GM23338 (cell line): ENCODE results near the gene CYSRT1. TPM values are rescaled to one million over a fixed set of nuclear protein-coding genes. Genes with fewer than 3 reads are reported as not detected.
A peak's percentile ranks its signal among the peaks of the same experiment; 100 is the strongest.

Experiments used
- ATAC-seq: fragments of 200-7000 bp; cut with Tn5 transposase; 3 replicates; pipeline ENCODE4 v1.9.1; 2020
- DNase-seq: peaks from one replicate; pipeline ENCODE4 v3.0.0-alpha.2; 2015; ENCODE audit warnings: low spot score
- H2AFZ ChIP-seq: fragments of 200-600 bp; sonication (generic); 2 replicates; pipeline ENCODE4 v1.8.0; 2016; ENCODE audit warnings: antibody characterized with exemption, mild to moderate bottlenecking, moderate library complexity
- H3F3A ChIP-seq: fragments of 200-600 bp; sonication (generic); replicated peaks from 2 replicates; pipeline ENCODE4 v1.8.0; 2017; ENCODE audit warnings: antibody characterized with exemption, mixed run types, low read depth
- H3K27ac ChIP-seq: fragments of 200-600 bp; sonication (generic); 2 replicates; pipeline ENCODE4 v1.6.1; 2016; ENCODE audit warnings: low read depth
- H3K27me3 ChIP-seq: fragments of 200-600 bp; sonication (generic); 2 replicates; pipeline ENCODE4 v1.8.0; 2016; ENCODE audit warnings: mild to moderate bottlenecking, mixed run types, moderate library complexity; ENCODE audit not compliant: insufficient read depth
- H3K36me3 ChIP-seq: fragments of 200-600 bp; sonication (generic); 2 replicates; pipeline ENCODE4 v1.8.0; 2016; ENCODE audit warnings: mild to moderate bottlenecking; ENCODE audit not compliant: insufficient read depth
- H3K4me1 ChIP-seq: fragments of 200-600 bp; sonication (generic); 2 replicates; pipeline ENCODE4 v1.8.0; 2016; ENCODE audit warnings: mild to moderate bottlenecking, moderate library complexity; ENCODE audit not compliant: insufficient read depth
- H3K4me2 ChIP-seq: fragments of 200-600 bp; sonication (generic); 2 replicates; pipeline ENCODE4 v1.7.1; 2017; ENCODE audit warnings: mixed run types
- H3K4me3 ChIP-seq: fragments of 200-600 bp; sonication (generic); 2 replicates; pipeline ENCODE4 v1.6.1; 2016; ENCODE audit warnings: mixed run types
- H3K79me2 ChIP-seq: fragments of 200-600 bp; sonication (generic); replicated peaks from 2 replicates; pipeline ENCODE4 v1.8.0; 2017; ENCODE audit warnings: mild to moderate bottlenecking; ENCODE audit not compliant: insufficient read depth
- H3K9me2 ChIP-seq: fragments of 200-600 bp; sonication (generic); 2 replicates; pipeline ENCODE4 v1.8.0; 2017; ENCODE audit not compliant: insufficient read depth
- H4K20me1 ChIP-seq: fragments of 200-600 bp; sonication (generic); replicated peaks from 2 replicates; pipeline ENCODE4 v1.8.0; 2017; ENCODE audit warnings: mild to moderate bottlenecking; ENCODE audit not compliant: insufficient read depth
- H3K27ac Mint-ChIP-seq: 2 replicates; pipeline ENCODE4 v1.8.0; 2020; ENCODE audit warnings: inconsistent platforms, mild to moderate bottlenecking, moderate library complexity, mixed read lengths
- H3K27me3 Mint-ChIP-seq: 3 replicates; pipeline ENCODE4 v1.8.0; 2022; ENCODE audit warnings: low read depth, mild to moderate bottlenecking, moderate library complexity, mixed read lengths, inconsistent platforms; ENCODE audit not compliant: insufficient read depth, poor library complexity
- H3K36me3 Mint-ChIP-seq: 3 replicates; pipeline ENCODE4 v1.8.0; 2021; ENCODE audit warnings: low read depth, mild to moderate bottlenecking, inconsistent platforms, moderate library complexity, mixed read lengths
- H3K4me1 Mint-ChIP-seq: 3 replicates; pipeline ENCODE4 v1.8.0; 2020; ENCODE audit warnings: mild to moderate bottlenecking, inconsistent platforms, mixed read lengths
- H3K4me3 Mint-ChIP-seq: 3 replicates; pipeline ENCODE4 v1.8.0; 2021; ENCODE audit warnings: moderate library complexity, mild to moderate bottlenecking, inconsistent platforms, mixed read lengths
- H3K9me3 Mint-ChIP-seq: 3 replicates; pipeline ENCODE4 v1.8.0; 2020; ENCODE audit warnings: moderate library complexity, mild to moderate bottlenecking, inconsistent platforms, mixed read lengths
- EZH2phosphoT487 ChIP-seq: fragments of 200-600 bp; sonication (generic); IDR thresholded peaks from one replicate; pipeline ENCODE4 v1.8.1; 2018; ENCODE audit warnings: antibody characterized with exemption; ENCODE audit not compliant: unreplicated experiment
- JUNB ChIP-seq: IDR thresholded peaks from one replicate; pipeline ENCODE4 v1.6.1; 2016; ENCODE audit warnings: antibody characterized with exemption; ENCODE audit not compliant: unreplicated experiment
- NANOG ChIP-seq: IDR thresholded peaks from 2 replicates; pipeline ENCODE4 v1.6.1; 2016; ENCODE audit warnings: antibody characterized with exemption, borderline replicate concordance
- POLR2AphosphoS5 ChIP-seq: IDR thresholded peaks from 2 replicates; pipeline ENCODE4 v1.6.1; 2016; ENCODE audit warnings: antibody characterized with exemption, low read depth
- REST ChIP-seq: IDR thresholded peaks from one replicate; pipeline ENCODE4 v1.6.1; 2018; ENCODE audit warnings: antibody characterized with exemption; ENCODE audit not compliant: unreplicated experiment
- STAT1 ChIP-seq: IDR thresholded peaks from one replicate; pipeline ENCODE4 v1.6.1; 2016; ENCODE audit warnings: antibody characterized with exemption; ENCODE audit not compliant: unreplicated experiment
- ZNF114 ChIP-seq: fragments of 250-450 bp; sonication (Bioruptor Pico); IDR thresholded peaks from 2 replicates; pipeline ENCODE4 v1.5.0; 2020; ENCODE audit warnings: mild to moderate bottlenecking, moderate library complexity
- ZNF331 ChIP-seq: fragments of 250-450 bp; sonication (Bioruptor Pico); IDR thresholded peaks from 2 replicates; pipeline ENCODE4 v1.5.0; 2020; ENCODE audit warnings: low read depth, mild to moderate bottlenecking, moderate library complexity
- polyA plus RNA-seq: library from polyadenylated mRNA; unstranded; fragments of >200 nt; fragmentation: Nextera tagmentation; extraction: Ambion mirVana; gene quantifications from 2 replicates; pipeline ENCODE4 v1.2.1, GENCODE V29; 2016
- total RNA-seq: library from RNA; depleted of rRNA; stranded (reverse); fragments of >200 nt; shearing (Covaris generic); gene quantifications from 2 replicates; pipeline ENCODE4 v1.2.3, GENCODE V29; 2014
- TF ChIP-seq, protein P1 (sequence below): IDR thresholded peaks from 2 replicates; pipeline ENCODE4 v1.6.1; 2016; ENCODE audit warnings: antibody characterized with exemption
- TF ChIP-seq, protein P2 (sequence below): fragments of 250-450 bp; sonication (Bioruptor Pico); IDR thresholded peaks from 2 replicates; pipeline ENCODE4 v1.5.0; 2020; ENCODE audit warnings: mild to moderate bottlenecking, moderate library complexity

Gene CYSRT1
- total and polyA plus RNA-seq, 2 experiments from 2014 or later, result 2.0 to 3.2 TPM

DNA sequence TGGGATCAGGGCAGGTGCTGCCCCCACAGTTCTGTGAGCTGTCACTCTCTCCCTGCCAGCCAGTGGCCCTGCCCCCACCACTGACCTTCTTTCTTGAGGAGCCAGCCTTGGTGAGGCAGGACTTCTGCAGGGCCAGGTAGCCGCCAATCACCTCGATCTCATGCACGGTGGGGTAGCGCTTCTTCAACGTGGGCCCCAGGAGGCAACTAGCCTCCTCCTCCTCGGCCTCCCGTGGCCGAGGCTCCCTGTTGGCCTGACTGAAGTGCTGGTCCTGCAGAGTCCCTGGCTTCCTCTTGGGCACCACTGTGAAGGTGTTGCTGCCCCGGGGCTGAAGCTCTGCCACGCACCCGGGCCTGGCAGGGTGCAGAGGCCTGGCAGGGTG lies 26.1 kb upstream of the CYSRT1 start (continued):
- no peak for TF ChIP-seq REST
- TF ChIP-seq ZNF114 (CRISPR knock-in tag), result no peak
- TF ChIP-seq ZNF331 (CRISPR knock-in tag), result no peak
- no peak for TF ChIP-seq NANOG

GRCh38 chr9:137199411-137200121 lies 25.4 kb upstream of the CYSRT1 start:
- Mint-ChIP-seq H3K4me3 (peak overlapping the region; percentile 82), H3K27ac (no peak overlapping the region)
- TF ChIP-seq, protein P1, sequence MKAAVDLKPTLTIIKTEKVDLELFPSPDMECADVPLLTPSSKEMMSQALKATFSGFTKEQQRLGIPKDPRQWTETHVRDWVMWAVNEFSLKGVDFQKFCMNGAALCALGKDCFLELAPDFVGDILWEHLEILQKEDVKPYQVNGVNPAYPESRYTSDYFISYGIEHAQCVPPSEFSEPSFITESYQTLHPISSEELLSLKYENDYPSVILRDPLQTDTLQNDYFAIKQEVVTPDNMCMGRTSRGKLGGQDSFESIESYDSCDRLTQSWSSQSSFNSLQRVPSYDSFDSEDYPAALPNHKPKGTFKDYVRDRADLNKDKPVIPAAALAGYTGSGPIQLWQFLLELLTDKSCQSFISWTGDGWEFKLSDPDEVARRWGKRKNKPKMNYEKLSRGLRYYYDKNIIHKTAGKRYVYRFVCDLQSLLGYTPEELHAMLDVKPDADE, result no peak
- TF ChIP-seq NANOG (no peak), JUNB (no peak), POLR2AphosphoS5 (no peak), REST (no peak), EZH2phosphoT487 (no peak), STAT1 (no peak)
- TF ChIP-seq, protein P2, sequence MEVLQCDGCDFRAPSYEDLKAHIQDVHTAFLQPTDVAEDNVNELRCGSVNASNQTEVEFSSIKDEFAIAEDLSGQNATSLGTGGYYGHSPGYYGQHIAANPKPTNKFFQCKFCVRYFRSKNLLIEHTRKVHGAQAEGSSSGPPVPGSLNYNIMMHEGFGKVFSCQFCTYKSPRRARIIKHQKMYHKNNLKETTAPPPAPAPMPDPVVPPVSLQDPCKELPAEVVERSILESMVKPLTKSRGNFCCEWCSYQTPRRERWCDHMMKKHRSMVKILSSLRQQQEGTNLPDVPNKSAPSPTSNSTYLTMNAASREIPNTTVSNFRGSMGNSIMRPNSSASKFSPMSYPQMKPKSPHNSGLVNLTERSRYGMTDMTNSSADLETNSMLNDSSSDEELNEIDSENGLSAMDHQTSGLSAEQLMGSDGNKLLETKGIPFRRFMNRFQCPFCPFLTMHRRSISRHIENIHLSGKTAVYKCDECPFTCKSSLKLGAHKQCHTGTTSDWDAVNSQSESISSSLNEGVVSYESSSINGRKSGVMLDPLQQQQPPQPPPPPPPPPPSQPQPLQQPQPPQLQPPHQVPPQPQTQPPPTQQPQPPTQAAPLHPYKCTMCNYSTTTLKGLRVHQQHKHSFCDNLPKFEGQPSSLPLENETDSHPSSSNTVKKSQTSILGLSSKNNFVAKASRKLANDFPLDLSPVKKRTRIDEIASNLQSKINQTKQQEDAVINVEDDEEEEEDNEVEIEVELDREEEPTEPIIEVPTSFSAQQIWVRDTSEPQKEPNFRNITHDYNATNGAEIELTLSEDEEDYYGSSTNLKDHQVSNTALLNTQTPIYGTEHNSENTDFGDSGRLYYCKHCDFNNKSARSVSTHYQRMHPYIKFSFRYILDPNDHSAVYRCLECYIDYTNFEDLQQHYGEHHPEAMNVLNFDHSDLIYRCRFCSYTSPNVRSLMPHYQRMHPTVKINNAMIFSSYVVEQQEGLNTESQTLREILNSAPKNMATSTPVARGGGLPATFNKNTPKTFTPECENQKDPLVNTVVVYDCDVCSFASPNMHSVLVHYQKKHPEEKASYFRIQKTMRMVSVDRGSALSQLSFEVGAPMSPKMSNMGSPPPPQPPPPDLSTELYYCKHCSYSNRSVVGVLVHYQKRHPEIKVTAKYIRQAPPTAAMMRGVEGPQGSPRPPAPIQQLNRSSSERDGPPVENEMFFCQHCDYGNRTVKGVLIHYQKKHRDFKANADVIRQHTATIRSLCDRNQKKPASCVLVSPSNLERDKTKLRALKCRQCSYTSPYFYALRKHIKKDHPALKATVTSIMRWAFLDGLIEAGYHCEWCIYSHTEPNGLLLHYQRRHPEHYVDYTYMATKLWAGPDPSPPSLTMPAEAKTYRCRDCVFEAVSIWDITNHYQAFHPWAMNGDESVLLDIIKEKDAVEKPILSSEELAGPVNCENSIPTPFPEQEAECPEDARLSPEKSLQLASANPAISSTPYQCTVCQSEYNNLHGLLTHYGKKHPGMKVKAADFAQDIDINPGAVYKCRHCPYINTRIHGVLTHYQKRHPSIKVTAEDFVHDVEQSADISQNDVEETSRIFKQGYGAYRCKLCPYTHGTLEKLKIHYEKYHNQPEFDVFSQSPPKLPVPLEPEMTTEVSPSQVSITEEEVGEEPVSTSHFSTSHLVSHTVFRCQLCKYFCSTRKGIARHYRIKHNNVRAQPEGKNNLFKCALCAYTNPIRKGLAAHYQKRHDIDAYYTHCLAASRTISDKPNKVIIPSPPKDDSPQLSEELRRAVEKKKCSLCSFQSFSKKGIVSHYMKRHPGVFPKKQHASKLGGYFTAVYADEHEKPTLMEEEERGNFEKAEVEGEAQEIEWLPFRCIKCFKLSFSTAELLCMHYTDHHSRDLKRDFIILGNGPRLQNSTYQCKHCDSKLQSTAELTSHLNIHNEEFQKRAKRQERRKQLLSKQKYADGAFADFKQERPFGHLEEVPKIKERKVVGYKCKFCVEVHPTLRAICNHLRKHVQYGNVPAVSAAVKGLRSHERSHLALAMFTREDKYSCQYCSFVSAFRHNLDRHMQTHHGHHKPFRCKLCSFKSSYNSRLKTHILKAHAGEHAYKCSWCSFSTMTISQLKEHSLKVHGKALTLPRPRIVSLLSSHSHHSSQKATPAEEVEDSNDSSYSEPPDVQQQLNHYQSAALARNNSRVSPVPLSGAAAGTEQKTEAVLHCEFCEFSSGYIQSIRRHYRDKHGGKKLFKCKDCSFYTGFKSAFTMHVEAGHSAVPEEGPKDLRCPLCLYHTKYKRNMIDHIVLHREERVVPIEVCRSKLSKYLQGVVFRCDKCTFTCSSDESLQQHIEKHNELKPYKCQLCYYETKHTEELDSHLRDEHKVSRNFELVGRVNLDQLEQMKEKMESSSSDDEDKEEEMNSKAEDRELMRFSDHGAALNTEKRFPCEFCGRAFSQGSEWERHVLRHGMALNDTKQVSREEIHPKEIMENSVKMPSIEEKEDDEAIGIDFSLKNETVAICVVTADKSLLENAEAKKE (CRISPR knock-in tag), result no peak

More at GRCh38 chr9:137199411-137200121, 25.4 kb upstream of the CYSRT1 start:
- no peak for ATAC-seq
- no peaks in the 10 kb centered on the region for H3K27me3 ChIP-seq
- no peaks in the 10 kb centered on the region; the same call in 2 of the 3 replicates for H3K9me3 Mint-ChIP-seq
- peak overlapping the region; percentile 55 for H3K4me3 ChIP-seq
- H3F3A ChIP-seq, result peaks cover 15% of the 10 kb centered on the region; the same call in 1 of the 2 replicates
- peaks cover 69% of the 10 kb centered on the region for H3K79me2 ChIP-seq
- H3K4me1 Mint-ChIP-seq, result peaks cover 32% of the 10 kb centered on the region
- H4K20me1 ChIP-seq, result peaks cover 7% of the 10 kb centered on the region
- peak overlapping the region; percentile 87 for H3K4me2 ChIP-seq
- no peaks in the 10 kb centered on the region for H3K9me2 ChIP-seq
- no peak overlapping the region for H2AFZ ChIP-seq
- no peak overlapping the region for H3K27ac ChIP-seq
- H3K36me3 ChIP-seq, result no peaks in the 10 kb centered on the region
- no peaks in the 10 kb centered on the region; the same call in 2 of the 3 replicates for H3K36me3 Mint-ChIP-seq
- DNase-seq, result peak; percentile 47
- peaks cover 19% of the 10 kb centered on the region for H3K4me1 ChIP-seq
- H3K27me3 Mint-ChIP-seq, result peaks cover 8% of the 10 kb centered on the region
